Astrocyte (in vitro differentiated cells and primary cell): Measurements from ENCODE around the gene PTPN3. TPM values are rescaled to one million over a fixed set of nuclear protein-coding genes. Genes with fewer than 3 reads are reported as not detected.

Source experiments
- DNase-seq: peaks from one replicate; pipeline ENCODE4 v3.0.0-alpha.2; 2010; ENCODE audit warnings: low read depth
- FAIRE-seq: peaks from 2 replicates; lab custom pipeline; 2011; peaks lifted over from hg19 to GRCh38; lab: Jason Lieb, UNC
- H2AFZ ChIP-seq: 2 replicates; pipeline ENCODE4 v1.6.0; 2012; ENCODE audit warnings: low read depth, low read length, inconsistent platforms
- H3K27ac ChIP-seq: 2 replicates; pipeline ENCODE4 v1.5.1; 2011; ENCODE audit warnings: low read depth, low read length, inconsistent platforms
- H3K27me3 ChIP-seq: 2 replicates; pipeline ENCODE4 v1.6.0; 2011; ENCODE audit warnings: low read length, inconsistent platforms; ENCODE audit not compliant: insufficient read depth
- H3K36me3 ChIP-seq: 2 replicates; pipeline ENCODE4 v1.5.1; 2011; ENCODE audit warnings: low read length, inconsistent platforms; ENCODE audit not compliant: insufficient read depth
- H3K4me1 ChIP-seq: 2 replicates; pipeline ENCODE4 v1.5.1; 2011; ENCODE audit warnings: low read length, inconsistent platforms; ENCODE audit not compliant: insufficient read depth
- H3K4me2 ChIP-seq: 2 replicates; pipeline ENCODE4 v1.6.0; 2012; ENCODE audit warnings: low read length, inconsistent platforms
- H3K4me3 ChIP-seq: 2 replicates; pipeline ENCODE4 v1.5.1; 2011; ENCODE audit warnings: low read depth, mild to moderate bottlenecking, low read length, inconsistent platforms; ENCODE audit not compliant: insufficient read depth
- H3K79me2 ChIP-seq: 2 replicates; pipeline ENCODE4 v1.6.0; 2012; ENCODE audit warnings: mild to moderate bottlenecking, low read length, inconsistent platforms; ENCODE audit not compliant: insufficient read depth
- H3K9ac ChIP-seq: 2 replicates; pipeline ENCODE4 v1.6.0; 2012; ENCODE audit warnings: mild to moderate bottlenecking, low read length, inconsistent platforms
- H3K9me3 ChIP-seq: 2 replicates; pipeline ENCODE4 v1.5.1; 2012; ENCODE audit warnings: low read depth, mild to moderate bottlenecking, low read length, inconsistent platforms; ENCODE audit not compliant: insufficient read depth
- H4K20me1 ChIP-seq: 2 replicates; pipeline ENCODE4 v1.6.0; 2012; ENCODE audit warnings: low read length, inconsistent platforms; ENCODE audit not compliant: insufficient read depth
- H3K27ac Mint-ChIP-seq: one replicate; pipeline ENCODE4 v1.8.0; 2021; ENCODE audit warnings: mild to moderate bottlenecking, mixed read lengths; ENCODE audit not compliant: unreplicated experiment
- H3K27me3 Mint-ChIP-seq: one replicate; pipeline ENCODE4 v1.8.0; 2021; ENCODE audit warnings: low read depth, mixed read lengths; ENCODE audit not compliant: unreplicated experiment
- H3K36me3 Mint-ChIP-seq: one replicate; pipeline ENCODE4 v1.8.0; 2021; ENCODE audit warnings: low read depth, mixed read lengths; ENCODE audit not compliant: unreplicated experiment
- H3K4me1 Mint-ChIP-seq: one replicate; pipeline ENCODE4 v1.8.0; 2021; ENCODE audit warnings: low read depth, mixed read lengths; ENCODE audit not compliant: unreplicated experiment
- H3K4me3 Mint-ChIP-seq: one replicate; pipeline ENCODE4 v1.8.0; 2021; ENCODE audit warnings: mild to moderate bottlenecking, moderate library complexity, mixed read lengths; ENCODE audit not compliant: unreplicated experiment
- H3K9me3 Mint-ChIP-seq: one replicate; pipeline ENCODE4 v1.8.0; 2021; ENCODE audit warnings: mild to moderate bottlenecking, mixed read lengths; ENCODE audit not compliant: unreplicated experiment
- CTCF ChIP-seq: IDR thresholded peaks from 2 replicates; pipeline ENCODE4 v1.5.1; 2011; ENCODE audit warnings: low read depth, mild to moderate bottlenecking, inconsistent platforms, low read length, moderate library complexity; ENCODE audit not compliant: insufficient read depth
- EZH2 ChIP-seq: IDR thresholded peaks from 2 replicates; pipeline ENCODE4 v1.6.1; 2012; ENCODE audit warnings: mild to moderate bottlenecking, low read length, inconsistent platforms; ENCODE audit not compliant: insufficient read depth
- total RNA-seq: library from RNA; stranded (reverse); gene quantifications from 2 replicates; pipeline ENCODE4 v1.2.1, GENCODE V29; 2021

The PTPN3 gene
- total RNA-seq, 1 donor from 2014 or later, result 1.1 TPM

- no peak overlapping the region for H3K9ac ChIP-seq
- no peaks in the 10 kb centered on the region for H3K36me3 Mint-ChIP-seq
- H3K36me3 ChIP-seq, result no peaks in the 10 kb centered on the region
- H3K27ac Mint-ChIP-seq, result no peak overlapping the region
- H3K79me2 ChIP-seq, result no peaks in the 10 kb centered on the region
- H3K4me1 ChIP-seq, result no peaks in the 10 kb centered on the region
- no peak overlapping the region for H2AFZ ChIP-seq
- H3K4me3 ChIP-seq, result no peak overlapping the region
- H3K4me2 ChIP-seq, result no peak overlapping the region
- peaks cover 10% of the 10 kb centered on the region for H4K20me1 ChIP-seq
- no peaks in the 10 kb centered on the region for H3K9me3 ChIP-seq
- H3K9me3 Mint-ChIP-seq, result no peaks in the 10 kb centered on the region
- DNase-seq (peak; percentile 66), FAIRE-seq (no peak)
- H3K4me1 Mint-ChIP-seq, result peaks cover 4% of the 10 kb centered on the region
- peaks cover 9% of the 10 kb centered on the region for H3K27me3 Mint-ChIP-seq
- no peak overlapping the region for H3K27ac ChIP-seq
- no peak overlapping the region for H3K4me3 Mint-ChIP-seq
- no peak for TF ChIP-seq EZH2
- peak; percentile 92 for TF ChIP-seq CTCF
- H3K27me3 ChIP-seq, result peaks cover 8% of the 10 kb centered on the region
These were observed 28.3 kb downstream of the PTPN3 start for GRCh38 chr9:109469646-109470358.

GRCh38 chr9:109468927-109469326 lies 29.2 kb downstream of the PTPN3 start:
- Histone ChIP-seq H3K4me1 (no peaks in the 10 kb centered on the region), H3K36me3 (no peaks in the 10 kb centered on the region), H3K9ac (no peak overlapping the region), H3K79me2 (no peaks in the 10 kb centered on the region), H4K20me1 (peaks cover 5% of the 10 kb centered on the region), H2AFZ (no peak overlapping the region), H3K27ac (no peak overlapping the region), H3K4me2 (no peak overlapping the region), H3K27me3 (peaks cover 6% of the 10 kb centered on the region), H3K9me3 (no peaks in the 10 kb centered on the region), H3K4me3 (no peak overlapping the region)
- no peak for DNase-seq
- Mint-ChIP-seq H3K9me3 (no peaks in the 10 kb centered on the region), H3K4me3 (no peak overlapping the region), H3K36me3 (no peaks in the 10 kb centered on the region), H3K27ac (no peak overlapping the region), H3K4me1 (peaks cover 4% of the 10 kb centered on the region), H3K27me3 (peaks cover 4% of the 10 kb centered on the region)
- TF ChIP-seq CTCF (no peak), EZH2 (no peak)
- FAIRE-seq, result no peak

- DNase-seq (no peak), FAIRE-seq (no peak)
- Histone ChIP-seq H3K4me1 (no peaks in the 10 kb centered on the region), H3K27me3 (no peaks in the 10 kb centered on the region), H4K20me1 (peaks cover 5% of the 10 kb centered on the region), H3K27ac (no peak overlapping the region), H3K79me2 (no peaks in the 10 kb centered on the region), H3K9ac (no peak overlapping the region), H3K9me3 (no peaks in the 10 kb centered on the region), H3K36me3 (no peaks in the 10 kb centered on the region), H2AFZ (no peak overlapping the region), H3K4me2 (no peak overlapping the region), H3K4me3 (no peak overlapping the region)
- H3K9me3 Mint-ChIP-seq, result no peaks in the 10 kb centered on the region
- no peaks in the 10 kb centered on the region for H3K27me3 Mint-ChIP-seq
- no peak for TF ChIP-seq CTCF
- TF ChIP-seq EZH2, result no peak
- H3K4me1 Mint-ChIP-seq, result peaks cover 4% of the 10 kb centered on the region
- no peak overlapping the region for H3K4me3 Mint-ChIP-seq
- H3K27ac Mint-ChIP-seq, result no peak overlapping the region
- H3K36me3 Mint-ChIP-seq, result no peaks in the 10 kb centered on the region
These were observed 30.2 kb downstream of the PTPN3 start for GRCh38 chr9:109467936-109468335.
